LNCAP (cell line): ENCODE results near the gene KLF12.

Experiments used
- TF ChIP-seq, protein P1 (sequence below): fragments of 450-650 bp; IDR thresholded peaks from 2 replicates; pipeline ENCODE4 v1.5.1; 2017; ENCODE audit warnings: mild to moderate bottlenecking

The KLF12 gene

DNA sequence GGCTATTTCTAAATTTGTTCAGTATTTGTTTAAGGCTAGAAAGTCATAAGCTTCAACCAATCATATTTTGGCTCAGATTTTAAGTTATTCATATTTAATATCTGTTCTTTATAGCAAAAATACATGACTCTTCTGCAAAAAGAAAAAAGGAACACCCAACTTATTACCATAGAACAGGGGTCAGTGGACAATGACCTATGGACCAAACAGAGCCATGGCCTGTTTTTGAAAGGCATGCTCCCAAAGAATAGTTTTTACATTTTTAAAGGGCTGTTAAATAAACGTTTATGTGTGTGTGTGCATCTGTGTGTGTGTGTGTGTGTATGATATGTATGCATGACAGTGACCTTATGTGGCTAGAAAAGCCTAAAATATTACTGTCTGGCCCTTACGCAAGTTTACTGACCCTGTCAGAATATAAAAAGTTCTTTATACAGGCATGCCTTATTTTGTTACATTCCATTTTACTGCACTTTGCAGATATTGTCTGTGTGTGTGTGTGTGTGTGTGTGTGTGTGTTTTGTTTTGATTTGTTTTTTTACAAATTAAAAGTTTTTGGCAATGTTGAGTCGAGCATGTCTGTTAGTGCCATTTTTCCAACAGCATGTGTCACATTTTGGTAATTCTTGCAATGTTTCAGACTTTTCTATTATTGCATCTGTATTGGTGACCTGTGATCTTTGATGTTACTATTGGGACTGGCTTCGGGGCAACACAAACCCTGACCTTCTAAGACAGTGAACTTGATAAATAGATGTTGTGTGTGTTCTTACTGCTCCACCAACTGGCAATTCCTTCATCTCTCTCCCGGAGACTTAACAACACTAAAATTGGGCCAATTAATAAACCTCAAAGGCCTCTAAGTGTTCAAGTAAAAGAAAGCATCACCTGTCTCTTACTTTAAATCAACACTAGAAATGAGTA, 22.0 kb downstream of the KLF12 start:
- TF ChIP-seq, protein P1, sequence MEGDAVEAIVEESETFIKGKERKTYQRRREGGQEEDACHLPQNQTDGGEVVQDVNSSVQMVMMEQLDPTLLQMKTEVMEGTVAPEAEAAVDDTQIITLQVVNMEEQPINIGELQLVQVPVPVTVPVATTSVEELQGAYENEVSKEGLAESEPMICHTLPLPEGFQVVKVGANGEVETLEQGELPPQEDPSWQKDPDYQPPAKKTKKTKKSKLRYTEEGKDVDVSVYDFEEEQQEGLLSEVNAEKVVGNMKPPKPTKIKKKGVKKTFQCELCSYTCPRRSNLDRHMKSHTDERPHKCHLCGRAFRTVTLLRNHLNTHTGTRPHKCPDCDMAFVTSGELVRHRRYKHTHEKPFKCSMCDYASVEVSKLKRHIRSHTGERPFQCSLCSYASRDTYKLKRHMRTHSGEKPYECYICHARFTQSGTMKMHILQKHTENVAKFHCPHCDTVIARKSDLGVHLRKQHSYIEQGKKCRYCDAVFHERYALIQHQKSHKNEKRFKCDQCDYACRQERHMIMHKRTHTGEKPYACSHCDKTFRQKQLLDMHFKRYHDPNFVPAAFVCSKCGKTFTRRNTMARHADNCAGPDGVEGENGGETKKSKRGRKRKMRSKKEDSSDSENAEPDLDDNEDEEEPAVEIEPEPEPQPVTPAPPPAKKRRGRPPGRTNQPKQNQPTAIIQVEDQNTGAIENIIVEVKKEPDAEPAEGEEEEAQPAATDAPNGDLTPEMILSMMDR, result no peak

DNA sequence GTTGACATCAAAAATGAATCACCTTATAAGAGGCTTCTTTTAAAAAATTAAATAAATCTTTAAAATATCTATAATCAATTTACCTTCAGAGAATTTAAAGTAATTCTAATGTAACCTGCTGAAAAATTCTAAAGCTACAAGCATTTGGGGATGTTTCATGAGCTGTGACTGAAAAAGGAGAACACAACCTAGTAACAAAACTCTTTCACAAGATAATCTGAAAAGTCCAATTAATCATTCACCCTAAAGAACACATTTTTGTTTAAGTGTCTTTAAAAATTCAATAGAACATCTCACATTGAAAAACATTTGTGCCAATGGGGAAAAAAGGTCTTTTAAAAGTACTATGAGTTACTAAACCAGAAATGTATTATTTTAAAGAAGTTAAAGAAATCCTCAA, 22.8 kb downstream of the KLF12 start:
- TF ChIP-seq, protein P1, result no peak

DNA sequence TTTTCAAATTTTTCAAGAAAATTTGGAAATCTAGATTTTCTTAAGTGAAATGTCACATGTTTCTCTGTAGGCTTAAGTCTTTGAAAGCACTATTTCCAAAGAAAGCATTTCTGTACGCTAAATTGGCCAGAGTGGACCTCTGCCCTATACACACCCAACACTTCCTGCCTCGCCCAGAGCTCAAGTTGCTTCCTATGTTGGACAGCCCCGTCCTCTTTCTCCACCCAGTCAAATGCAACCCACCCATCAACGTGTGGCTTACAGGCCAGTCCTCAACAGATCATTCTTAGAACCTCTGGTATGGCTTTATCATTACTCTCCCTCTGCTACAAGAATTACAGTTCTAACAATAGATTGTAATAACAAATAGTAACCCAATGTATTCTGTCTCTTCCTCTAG, 24.2 kb downstream of the KLF12 start:
- TF ChIP-seq, protein P1, result no peak

DNA sequence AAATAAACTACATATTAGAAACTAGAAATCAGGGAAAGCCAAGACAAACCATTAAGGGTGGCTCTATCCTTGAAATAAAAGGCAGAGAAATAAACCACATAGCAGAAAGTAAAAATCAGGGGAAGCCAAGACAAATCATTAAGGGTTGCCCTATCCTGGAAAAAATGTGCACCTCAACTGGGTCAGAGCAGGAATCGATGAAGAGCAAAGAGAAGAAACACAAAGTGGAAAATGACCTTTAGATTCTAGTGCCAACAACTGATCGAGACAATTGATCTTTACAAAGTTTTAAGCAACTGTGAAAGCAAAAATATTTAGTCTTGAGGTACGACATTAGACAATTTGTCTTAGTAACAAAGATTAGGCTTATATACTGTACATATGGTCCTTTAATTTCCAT, 26.6 kb downstream of the KLF12 start:
- TF ChIP-seq, protein P1, result no peak

DNA sequence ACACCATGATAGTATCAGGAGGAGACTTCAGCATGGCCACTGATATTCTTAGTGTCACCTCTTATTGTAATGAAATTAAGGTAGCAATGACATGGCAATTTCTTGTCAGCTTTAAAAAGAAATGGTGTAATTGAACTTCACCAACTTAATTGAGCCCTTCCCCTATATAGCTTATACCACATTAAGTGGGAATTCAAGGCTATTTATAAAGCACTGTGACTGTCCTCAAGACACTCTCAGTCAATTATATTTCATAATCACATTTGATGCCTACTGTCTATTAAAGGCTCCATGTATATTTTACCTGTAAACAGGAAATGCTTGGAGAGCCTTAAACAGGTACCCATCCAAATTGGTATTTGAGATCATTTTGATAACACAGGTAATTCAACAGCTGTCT, 28.3 kb downstream of the KLF12 start:
- TF ChIP-seq, protein P1, result no peak

DNA sequence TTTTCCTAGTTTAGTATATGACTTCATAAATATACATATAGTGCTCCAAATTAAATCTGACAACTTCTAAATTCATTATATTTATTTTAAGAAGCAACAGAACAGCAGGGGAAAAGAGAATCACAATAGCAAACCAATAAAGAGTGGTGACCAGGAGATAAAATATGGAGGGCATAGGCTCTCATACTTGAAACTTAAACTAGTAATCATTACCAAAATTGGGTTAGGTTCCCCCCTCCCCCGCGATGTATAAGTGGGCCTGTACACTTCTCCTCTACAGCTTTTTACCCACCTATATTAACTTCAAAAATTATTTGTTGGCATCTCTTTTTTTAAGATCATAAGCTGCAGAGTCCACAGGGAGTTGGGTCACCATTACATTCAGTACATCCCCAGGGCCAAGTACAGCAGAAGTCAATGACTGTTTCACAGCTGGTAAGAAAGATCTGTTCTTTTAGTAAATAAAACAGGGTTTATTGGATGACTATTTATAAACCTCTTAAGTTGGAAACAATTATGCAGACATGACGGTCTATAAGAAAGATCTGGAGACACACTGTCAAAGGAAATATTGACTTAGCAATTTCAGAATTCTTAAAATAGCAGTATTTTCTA, 29.4 kb downstream of the KLF12 start:
- TF ChIP-seq, protein P1, result no peak

DNA sequence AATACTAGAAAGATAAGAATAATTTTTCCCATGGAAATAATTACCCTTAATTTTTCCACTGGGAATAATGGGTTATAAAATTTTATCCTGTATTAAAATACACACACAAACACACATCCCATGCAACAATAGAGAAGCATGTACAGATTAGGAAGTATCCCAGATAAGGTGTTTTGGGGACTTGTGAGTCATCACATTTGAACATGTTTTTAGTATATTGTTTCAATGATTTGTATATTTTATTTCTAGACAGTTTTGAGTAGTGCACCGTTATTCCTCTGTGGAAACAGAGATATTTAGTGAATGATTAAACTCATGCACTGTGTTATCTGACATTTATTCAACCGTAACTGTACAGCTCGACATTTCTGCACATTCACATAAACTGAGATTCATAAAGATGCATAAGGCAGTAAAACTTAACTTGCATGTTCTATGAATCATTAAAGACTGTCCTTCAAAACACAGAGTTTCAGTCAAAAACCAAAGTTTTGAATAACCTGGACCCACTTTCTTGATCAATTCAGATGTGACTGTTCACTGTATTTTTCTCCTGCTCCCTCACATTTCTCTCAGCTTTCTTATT, 30.1 kb downstream of the KLF12 start:
- TF ChIP-seq, protein P1, result no peak
